ENCODE results near the gene LYRM4. TPM values are rescaled to one million over a fixed set of nuclear protein-coding genes. Genes with fewer than 3 reads are reported as not detected.
A peak's percentile ranks its signal among the peaks of the same experiment; 100 is the strongest.

LYRM4 gene
- total and polyA plus RNA-seq, 2 donors = 20.6 to 20.8 TPM

DNA sequence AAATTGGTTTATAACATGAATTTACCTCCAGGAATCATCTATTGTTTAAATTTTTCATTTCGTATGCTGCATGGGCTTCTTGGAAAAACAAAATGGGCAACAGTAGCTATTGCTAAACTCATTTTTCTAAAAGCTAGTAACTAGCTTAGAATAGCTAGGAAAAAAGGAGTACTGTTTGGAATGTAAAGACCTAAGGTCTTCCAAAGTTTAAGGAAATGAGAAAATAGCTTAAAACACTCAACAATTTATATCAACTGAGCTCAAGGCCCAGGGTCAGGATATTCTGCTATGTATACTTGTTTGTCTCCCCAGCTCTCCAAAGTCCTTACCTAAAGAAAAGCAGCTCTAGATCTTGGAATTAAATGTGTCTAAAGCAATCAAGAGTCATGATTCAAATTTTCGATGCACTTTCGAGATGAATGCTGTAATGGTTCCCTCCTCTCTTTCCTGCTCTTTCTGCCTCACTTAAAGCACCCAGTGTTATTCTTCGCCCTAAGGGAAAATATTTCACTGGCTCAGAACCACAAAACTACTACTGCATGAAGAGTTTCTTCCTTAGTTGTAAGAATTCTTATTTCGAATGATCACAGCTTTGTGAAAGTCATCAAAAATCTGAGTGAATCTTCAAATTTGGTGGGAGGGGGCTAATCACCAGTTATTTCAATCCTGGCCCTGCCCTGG is 41.6 kb downstream of the LYRM4 start:
- no peak for DNase-seq (ENCODE audit: extremely low spot score)
- no peaks in the 10 kb centered on the region for H3K36me3 ChIP-seq (ENCODE audit: insufficient read depth)
- WGBS = 81% methylated on average over 5 of the region's 5 CpGs
- no peak overlapping the region for H3K27ac ChIP-seq (ENCODE audit: low read depth)
- H3K4me3 ChIP-seq (ENCODE audit: low read depth, low read length) = no peak overlapping the region
- H3K4me1 ChIP-seq (ENCODE audit: insufficient read depth) = no peaks in the 10 kb centered on the region

DNA sequence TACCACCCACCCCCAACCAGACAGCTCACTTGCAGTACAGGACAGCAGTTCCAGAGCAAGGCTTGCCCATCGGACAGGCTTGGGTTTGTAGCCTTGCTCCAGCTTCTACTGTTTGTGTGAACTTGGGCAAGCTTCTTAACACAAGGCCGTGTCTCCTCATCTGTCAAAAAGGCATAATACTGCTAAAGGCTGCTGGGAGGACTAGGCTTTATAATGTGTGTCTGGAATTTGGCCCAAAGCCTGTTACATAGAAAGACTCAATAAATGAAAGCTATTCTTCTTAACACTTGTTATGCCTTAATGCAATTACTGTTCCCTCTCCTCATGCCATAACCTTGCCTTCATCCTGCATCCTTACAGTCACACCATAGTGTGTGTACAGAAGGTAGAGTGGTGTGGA is 43.4 kb downstream of the LYRM4 start:
- H3K4me3 ChIP-seq (ENCODE audit: low read depth, low read length) = no peak overlapping the region
- 70% methylated on average over 2 of the region's 2 CpGs for WGBS
- no peak for DNase-seq (ENCODE audit: extremely low spot score)
- no peaks in the 10 kb centered on the region for H3K4me1 ChIP-seq (ENCODE audit: insufficient read depth)
- no peaks in the 10 kb centered on the region for H3K36me3 ChIP-seq (ENCODE audit: insufficient read depth)
- no peak overlapping the region for H3K27ac ChIP-seq (ENCODE audit: low read depth)

DNA sequence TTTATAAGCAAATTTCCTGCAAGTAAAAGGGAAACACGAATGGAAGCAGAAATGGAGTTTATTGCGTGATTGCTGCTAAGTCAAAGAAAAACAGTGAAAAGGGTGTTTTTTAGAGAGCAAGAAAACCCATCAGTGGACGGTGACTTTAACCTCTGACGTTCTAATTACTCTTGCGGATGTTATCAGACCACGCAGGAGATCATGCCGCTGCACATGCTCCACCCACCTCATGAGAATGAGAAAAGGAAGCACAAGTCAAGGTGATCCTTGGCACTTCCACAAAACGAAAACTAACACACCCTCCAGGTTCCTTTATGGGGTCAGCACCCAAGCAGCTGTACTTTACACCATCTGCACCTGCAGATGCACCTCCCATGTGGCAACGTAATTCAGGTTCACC is 45.0 kb downstream of the LYRM4 start:
- 85% methylated on average over 9 of the region's 9 CpGs for WGBS
- DNase-seq (ENCODE audit: extremely low spot score) = no peak
- Histone ChIP-seq H3K4me1 (ENCODE audit: insufficient read depth) (no peaks in the 10 kb centered on the region), H3K4me3 (ENCODE audit: low read depth, low read length) (no peak overlapping the region), H3K36me3 (ENCODE audit: insufficient read depth) (no peaks in the 10 kb centered on the region), H3K27ac (ENCODE audit: low read depth) (no peak overlapping the region)

DNA sequence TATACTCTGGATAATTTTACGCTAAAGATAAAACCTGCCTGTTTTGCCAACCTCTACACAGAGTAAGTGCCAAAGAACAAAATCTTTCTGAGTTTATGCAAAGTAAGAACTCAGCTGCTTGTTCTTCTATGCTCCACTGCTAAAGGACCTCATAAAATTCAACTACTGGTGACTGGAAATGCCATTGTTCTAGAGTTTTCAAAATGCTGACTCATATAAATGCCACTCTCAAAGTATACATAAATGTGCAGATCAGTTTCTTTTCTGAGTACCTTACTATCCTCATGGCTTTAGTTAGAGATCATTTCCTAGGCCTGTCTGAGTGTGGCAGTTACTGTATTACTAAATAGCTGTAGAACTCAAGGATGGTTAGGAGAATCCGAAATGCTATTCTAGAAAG is 45.6 kb downstream of the LYRM4 start:
- Histone ChIP-seq H3K27ac (ENCODE audit: low read depth) (no peak overlapping the region), H3K4me3 (ENCODE audit: low read depth, low read length) (no peak overlapping the region), H3K4me1 (ENCODE audit: insufficient read depth) (no peaks in the 10 kb centered on the region), H3K36me3 (ENCODE audit: insufficient read depth) (no peaks in the 10 kb centered on the region)
- no peak for DNase-seq (ENCODE audit: extremely low spot score)
- WGBS = 51% methylated on average over 2 of the region's 2 CpGs

DNA sequence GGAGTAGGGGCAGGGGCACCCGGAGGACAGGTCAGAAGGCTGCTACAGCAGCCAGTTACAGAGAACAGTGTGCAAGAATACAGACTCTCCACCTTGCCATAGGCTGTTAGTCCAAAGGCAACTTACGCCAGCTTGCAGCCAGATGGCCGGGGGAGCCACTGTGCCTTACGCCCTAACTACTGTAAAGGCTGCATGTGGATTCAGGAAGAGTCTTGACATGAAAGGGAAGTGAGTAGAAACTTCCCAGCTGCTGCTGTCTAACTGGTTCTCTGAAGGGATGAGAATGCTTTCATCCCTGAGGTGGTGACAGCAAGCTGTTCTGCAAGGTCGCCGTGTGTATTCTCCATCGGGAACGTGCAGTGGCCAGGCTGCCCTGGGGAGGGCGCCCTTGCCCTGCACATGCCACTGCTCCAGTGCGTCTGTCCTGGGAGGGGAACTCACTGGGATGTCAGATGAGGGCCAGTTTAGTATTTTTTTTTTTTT is 46.1 kb downstream of the LYRM4 start:
- Histone ChIP-seq H3K4me3 (ENCODE audit: low read depth, low read length) (no peak overlapping the region), H3K27ac (ENCODE audit: low read depth) (no peak overlapping the region), H3K4me1 (ENCODE audit: insufficient read depth) (no peaks in the 10 kb centered on the region), H3K36me3 (ENCODE audit: insufficient read depth) (no peaks in the 10 kb centered on the region)
- 35% methylated on average over 10 of the region's 10 CpGs for WGBS
- DNase-seq (ENCODE audit: extremely low spot score) = no peak

DNA sequence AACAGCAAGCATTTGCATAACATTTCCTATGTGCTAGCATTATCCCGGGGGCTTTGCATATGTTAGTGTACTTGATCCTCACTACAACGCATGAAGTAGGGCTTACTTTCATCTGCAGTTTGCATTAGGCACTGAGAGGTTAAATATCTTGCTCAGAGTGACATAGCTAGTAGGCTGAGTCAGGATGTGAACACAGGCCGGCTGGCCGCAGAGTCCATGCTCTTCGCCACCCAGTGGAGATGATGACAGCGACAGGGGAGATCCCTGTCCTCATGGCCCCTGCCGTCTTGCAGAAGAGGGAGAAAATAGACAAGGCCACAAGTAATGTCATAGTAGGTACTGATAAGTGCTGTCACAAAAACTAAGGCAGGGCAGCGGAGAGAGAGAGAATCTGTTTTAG is 46.9 kb downstream of the LYRM4 start:
- no peaks in the 10 kb centered on the region for H3K36me3 ChIP-seq (ENCODE audit: insufficient read depth)
- no peak overlapping the region for H3K27ac ChIP-seq (ENCODE audit: low read depth)
- 64% methylated on average over 8 of the region's 8 CpGs for WGBS
- no peak overlapping the region for H3K4me3 ChIP-seq (ENCODE audit: low read depth, low read length)
- DNase-seq (ENCODE audit: extremely low spot score) = no peak
- H3K4me1 ChIP-seq (ENCODE audit: insufficient read depth) = no peaks in the 10 kb centered on the region

DNA sequence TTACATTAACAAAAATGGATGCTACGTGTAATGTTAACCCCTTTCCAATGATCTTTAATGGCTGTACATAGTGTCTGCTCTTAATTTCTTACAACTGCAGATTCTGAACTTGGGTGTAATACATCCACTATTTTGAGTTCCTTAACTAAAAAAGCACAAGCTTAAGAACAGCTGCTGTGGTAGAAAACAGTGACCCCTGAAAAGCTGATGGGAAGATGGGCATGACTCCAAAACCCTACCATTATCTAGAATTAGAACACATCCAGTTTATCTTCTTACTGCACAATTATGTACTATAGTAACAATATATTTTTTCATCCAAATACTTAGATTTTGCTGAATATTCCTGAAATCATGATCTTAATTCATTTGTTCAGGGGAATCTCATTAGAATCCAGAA is 49.3 kb downstream of the LYRM4 start:
- WGBS = 97% methylated on average over 1 of the region's 1 CpG
- H3K4me3 ChIP-seq (ENCODE audit: low read depth, low read length) = no peak overlapping the region
- no peak for DNase-seq (ENCODE audit: extremely low spot score)
- H3K27ac ChIP-seq (ENCODE audit: low read depth) = no peak overlapping the region
- no peaks in the 10 kb centered on the region for H3K36me3 ChIP-seq (ENCODE audit: insufficient read depth)
- H3K4me1 ChIP-seq (ENCODE audit: insufficient read depth) = no peaks in the 10 kb centered on the region

DNA sequence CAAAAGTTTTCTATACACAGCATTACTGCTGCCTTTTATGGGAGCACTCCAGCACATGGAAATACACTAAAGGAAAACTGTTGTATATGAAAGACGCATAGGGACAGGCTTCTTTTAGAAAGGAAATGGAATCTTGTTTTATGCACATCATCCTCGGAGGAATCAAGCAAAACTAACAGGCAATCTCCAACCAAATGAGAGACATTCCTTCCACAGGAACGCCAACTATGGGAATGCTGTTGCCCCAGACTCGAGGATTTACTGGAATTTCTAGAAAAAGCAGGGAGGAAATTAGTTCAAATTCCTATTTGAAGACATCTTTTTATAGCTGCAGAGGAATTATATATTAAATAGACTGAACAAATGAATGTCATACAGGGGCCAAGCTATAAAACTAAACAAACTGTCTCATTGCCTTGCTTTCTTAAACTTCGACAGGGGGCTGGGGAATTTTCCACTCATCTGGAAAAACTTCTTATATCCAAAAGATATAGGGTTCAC is 52.2 kb downstream of the LYRM4 start:
- H3K27ac ChIP-seq (ENCODE audit: low read depth) = no peak overlapping the region
- 26% methylated on average over 5 of the region's 5 CpGs for WGBS
- H3K4me3 ChIP-seq (ENCODE audit: low read depth, low read length) = no peak overlapping the region
- DNase-seq (ENCODE audit: extremely low spot score) = peak; percentile 17
- H3K36me3 ChIP-seq (ENCODE audit: insufficient read depth) = no peaks in the 10 kb centered on the region
- no peaks in the 10 kb centered on the region for H3K4me1 ChIP-seq (ENCODE audit: insufficient read depth)

DNA sequence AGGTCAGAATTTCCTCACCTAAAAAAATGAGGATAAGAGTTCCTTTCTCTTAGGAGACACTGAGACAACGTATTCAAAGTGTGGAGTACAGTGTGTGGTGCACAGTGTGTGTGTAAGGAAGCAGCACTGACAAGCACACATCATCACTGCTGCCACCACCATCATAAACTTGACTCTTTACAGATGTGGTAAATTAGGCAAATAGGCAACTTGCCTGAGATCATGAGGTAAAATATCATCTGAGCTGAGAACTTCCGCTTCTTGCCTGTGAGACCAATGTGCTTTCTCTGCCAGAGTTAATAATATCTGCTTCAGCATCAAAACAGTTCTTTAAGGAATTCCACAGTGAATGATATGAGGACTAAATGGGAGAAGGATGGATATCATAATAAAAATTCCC is 52.7 kb downstream of the LYRM4 start:
- Histone ChIP-seq H3K4me1 (ENCODE audit: insufficient read depth) (no peaks in the 10 kb centered on the region), H3K4me3 (ENCODE audit: low read depth, low read length) (no peak overlapping the region), H3K36me3 (ENCODE audit: insufficient read depth) (no peaks in the 10 kb centered on the region), H3K27ac (ENCODE audit: low read depth) (no peak overlapping the region)
- 50% methylated on average over 2 of the region's 2 CpGs for WGBS
- DNase-seq (ENCODE audit: extremely low spot score) = no peak

DNA sequence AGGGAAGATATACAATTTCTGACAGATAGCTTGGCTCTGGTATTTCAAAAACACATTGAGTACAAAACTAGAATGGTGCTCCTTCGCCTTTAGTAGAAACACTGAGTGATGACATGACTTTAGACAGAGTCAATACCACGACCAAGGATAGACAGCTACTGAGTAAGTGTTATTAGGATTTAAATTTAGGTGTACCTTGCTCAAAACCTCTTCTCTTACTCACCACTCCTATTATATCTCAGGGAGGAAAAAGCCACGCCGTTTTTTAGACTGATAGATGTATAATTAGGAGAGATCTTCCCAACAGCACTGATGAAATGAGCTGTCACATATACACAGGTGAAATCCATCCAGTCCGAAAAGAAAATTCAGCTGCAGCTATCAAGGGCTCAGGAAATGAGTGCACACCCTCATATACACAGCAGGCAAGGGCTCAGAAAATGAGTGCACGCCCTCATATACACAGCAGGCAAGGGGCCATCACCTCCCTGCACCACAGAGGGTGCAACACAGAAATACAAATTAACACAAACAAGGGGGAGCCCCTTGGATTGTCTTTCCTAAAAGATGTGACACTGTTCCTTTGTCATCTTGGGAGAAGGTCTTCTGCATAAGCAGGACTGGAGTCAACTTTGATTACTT is 53.7 kb downstream of the LYRM4 start:
- Histone ChIP-seq H3K4me1 (ENCODE audit: insufficient read depth) (no peaks in the 10 kb centered on the region), H3K27ac (ENCODE audit: low read depth) (no peak overlapping the region), H3K36me3 (ENCODE audit: insufficient read depth) (no peaks in the 10 kb centered on the region), H3K4me3 (ENCODE audit: low read depth, low read length) (no peak overlapping the region)
- WGBS = 82% methylated on average over 6 of the region's 6 CpGs
- DNase-seq (ENCODE audit: extremely low spot score) = no peak

DNA sequence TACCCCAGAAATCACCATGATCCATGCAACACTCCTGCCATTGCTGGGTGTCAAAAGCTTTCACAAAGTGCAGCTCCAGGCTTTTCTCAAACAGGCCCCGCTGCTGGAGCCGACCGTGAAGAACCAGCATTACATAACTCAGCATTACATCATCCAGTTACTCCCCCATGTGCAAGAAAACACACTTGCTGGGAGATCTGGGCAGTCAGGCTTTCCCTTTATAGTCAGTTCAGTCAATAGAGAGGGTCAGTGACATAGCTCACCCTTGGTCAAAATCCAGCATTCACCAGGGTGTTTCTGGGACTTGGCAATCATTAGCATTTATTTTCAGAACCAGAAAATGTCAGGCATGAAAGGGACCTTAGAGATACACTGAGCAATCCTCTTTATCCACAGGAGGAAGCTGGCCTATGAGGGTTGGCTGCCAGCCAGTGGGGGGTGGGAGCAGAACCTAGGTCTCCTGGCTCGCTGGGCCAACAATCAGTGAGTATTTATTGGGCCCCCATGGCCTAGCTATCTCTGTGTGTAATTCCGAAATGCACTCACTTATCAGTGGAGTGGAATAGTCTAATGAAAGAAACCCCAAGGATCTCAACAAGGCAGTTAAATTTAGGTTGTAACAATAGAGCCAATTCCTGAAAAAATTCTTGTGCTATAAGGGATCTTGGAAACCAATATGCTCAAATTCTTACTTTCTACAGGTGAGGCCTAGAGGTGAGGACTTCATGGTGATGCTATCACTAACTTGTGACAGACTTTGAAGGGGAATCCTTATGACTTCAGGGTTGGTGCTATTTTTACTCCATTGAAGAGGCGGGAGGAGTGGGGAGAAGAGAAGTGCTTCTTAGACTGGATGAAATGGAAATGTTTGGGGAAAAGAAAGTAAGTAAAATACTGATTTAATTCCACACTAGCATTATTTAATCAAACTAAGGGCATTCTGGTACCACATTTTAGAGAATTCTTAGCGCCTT is 54.6 kb downstream of the LYRM4 start:
- Histone ChIP-seq H3K4me1 (ENCODE audit: insufficient read depth) (no peaks in the 10 kb centered on the region), H3K4me3 (ENCODE audit: low read depth, low read length) (no peak overlapping the region), H3K27ac (ENCODE audit: low read depth) (peak overlapping the region; percentile 48), H3K36me3 (ENCODE audit: insufficient read depth) (no peaks in the 10 kb centered on the region)
- 34% methylated on average over 7 of the region's 7 CpGs for WGBS
- peak; percentile 74 for DNase-seq (ENCODE audit: extremely low spot score)

DNA sequence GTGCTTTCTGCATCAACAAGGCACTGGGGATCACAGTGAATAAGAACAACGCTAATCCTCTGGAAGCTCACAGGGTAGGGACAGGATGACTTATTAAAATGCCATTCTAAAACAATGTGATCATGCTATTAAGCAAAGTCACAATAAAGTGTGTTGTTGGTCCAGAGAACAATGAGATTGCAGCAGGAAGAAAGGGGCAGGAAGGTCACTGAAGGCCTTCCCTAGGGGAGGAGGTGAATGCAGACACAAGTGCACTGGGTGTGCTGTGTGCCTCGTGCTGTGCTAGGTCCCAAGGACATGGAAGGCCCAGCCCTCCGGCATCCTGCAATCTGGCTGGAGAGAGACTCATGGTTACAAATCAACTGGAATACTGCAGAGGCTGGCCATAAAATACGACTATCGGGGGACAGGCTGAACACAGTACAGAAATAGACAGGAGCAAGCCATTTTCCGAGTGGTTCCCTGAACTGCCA is 55.7 kb downstream of the LYRM4 start:
- H3K27ac ChIP-seq (ENCODE audit: low read depth) = peak overlapping the region; percentile 33
- 31% methylated on average over 6 of the region's 6 CpGs for WGBS
- H3K36me3 ChIP-seq (ENCODE audit: insufficient read depth) = no peaks in the 10 kb centered on the region
- no peak for DNase-seq (ENCODE audit: extremely low spot score)
- no peaks in the 10 kb centered on the region for H3K4me1 ChIP-seq (ENCODE audit: insufficient read depth)
- no peak overlapping the region for H3K4me3 ChIP-seq (ENCODE audit: low read depth, low read length)

DNA sequence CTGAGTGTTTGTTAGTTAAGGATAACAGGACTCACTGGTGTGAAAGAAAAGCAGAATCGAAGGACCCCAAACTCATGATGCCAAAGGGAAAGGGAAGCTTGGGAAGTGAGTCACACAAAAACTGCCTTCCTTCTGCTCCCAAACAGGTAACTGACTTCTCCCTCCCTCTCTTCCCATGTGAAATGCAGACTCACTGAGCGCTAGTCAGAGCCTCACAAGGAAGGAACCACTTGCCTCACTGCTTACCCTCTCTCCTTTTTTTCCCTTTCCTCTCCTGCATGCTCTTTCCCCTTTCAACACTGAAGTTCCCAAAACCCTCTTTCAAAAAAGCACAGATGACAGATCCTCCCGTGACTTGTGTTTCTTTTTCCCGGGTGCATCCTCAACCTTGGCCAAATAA is 56.4 kb downstream of the LYRM4 start:
- no peak for DNase-seq (ENCODE audit: extremely low spot score)
- H3K4me1 ChIP-seq (ENCODE audit: insufficient read depth) = no peaks in the 10 kb centered on the region
- H3K4me3 ChIP-seq (ENCODE audit: low read depth, low read length) = no peak overlapping the region
- WGBS = 81% methylated on average over 4 of the region's 4 CpGs
- no peak overlapping the region for H3K27ac ChIP-seq (ENCODE audit: low read depth)
- H3K36me3 ChIP-seq (ENCODE audit: insufficient read depth) = no peaks in the 10 kb centered on the region
